ENCODE measurements around the gene KPNA2.
"Not testable (repeated sequence)": the region's sequence is repeated elsewhere in the genome, so short reads cannot be mapped to it uniquely, and the experiment has no call there.

- TF ChIP-seq CTCF (conservative IDR thresholded peaks at IDR 0.05 in 1 of 2, IDR thresholded peaks at IDR 0.05 in 1 of 2; ENCODE audit: extremely low read depth in 1 of 2, insufficient read depth in 1 of 2, low read depth in 1 of 2, low read length in 2 of 2); EZH2 (IDR thresholded peaks at IDR 0.05; ENCODE audit: borderline replicate concordance, low read length): not testable (repeated sequence)
Measured at GRCh38 chr17:68022547-68022946, 13.0 kb upstream of the KPNA2 start.
